Activated naive CD8-positive, alpha-beta T cell treated with anti-CD3 and anti-CD28 coated beads, Interleukin-2, amount 10 ng/mL, durations not matched to agents 7 days and 5 days (primary cell): ENCODE data around the gene KCNK16. TPM values are rescaled to one million over a fixed set of nuclear protein-coding genes. Genes with fewer than 3 reads are reported as not detected.
"Not testable (repeated sequence)": the region's sequence is repeated elsewhere in the genome, so short reads cannot be mapped to it uniquely, and the experiment has no call there.

Experiments
- ATAC-seq: fragments of 150-1000 bp; cut with Tn5 transposase; one replicate; pipeline ENCODE4 v1.10.0; 2021; ENCODE audit warnings: low read depth, moderate library complexity
- POLR2A ChIA-PET: fragments of 350-600 bp; sonication (Branson Sonifier 250); formaldehyde crosslinking; loops from one replicate; lab custom pipeline; 2021; ENCODE audit warnings: antibody characterized with exemption; lab: Charles Lee
- DNase-seq: peaks from one replicate; pipeline ENCODE4 v3.0.0; 2021
- H3K27ac Mint-ChIP-seq: one replicate; pipeline ENCODE4 v1.8.0; 2022; ENCODE audit warnings: mild to moderate bottlenecking, mixed read lengths
- H3K27me3 Mint-ChIP-seq: one replicate; pipeline ENCODE4 v1.8.0; 2022; ENCODE audit warnings: mild to moderate bottlenecking, moderate library complexity, mixed read lengths
- H3K36me3 Mint-ChIP-seq: one replicate; pipeline ENCODE4 v1.8.0; 2021; ENCODE audit warnings: mild to moderate bottlenecking, mixed read lengths
- H3K4me1 Mint-ChIP-seq: one replicate; pipeline ENCODE4 v1.8.0; 2021; ENCODE audit warnings: mixed read lengths
- H3K4me3 Mint-ChIP-seq: one replicate; pipeline ENCODE4 v1.8.0; 2022; ENCODE audit warnings: mild to moderate bottlenecking, moderate library complexity, mixed read lengths
- H3K9me3 Mint-ChIP-seq: one replicate; pipeline ENCODE4 v1.8.0; 2021; ENCODE audit warnings: mixed read lengths
- total RNA-seq, 2 experiments: library from RNA; stranded (reverse); gene quantifications; one replicate each; pipeline ENCODE4 v1.2.3, GENCODE V29; 2021

The KCNK16 gene
- total RNA-seq, 2 experiments from 2014 or later = not detected

- H3K4me3 Mint-ChIP-seq = no peak overlapping the region
- no peak for ATAC-seq
- no peaks in the 10 kb centered on the region for H3K4me1 Mint-ChIP-seq
- H3K36me3 Mint-ChIP-seq = no peaks in the 10 kb centered on the region
- H3K27me3 Mint-ChIP-seq = peaks cover 12% of the 10 kb centered on the region
- H3K27ac Mint-ChIP-seq = no peak overlapping the region
- POLR2A ChIA-PET = no interaction called here
- H3K9me3 Mint-ChIP-seq = no peaks in the 10 kb centered on the region
- DNase-seq = no peak
Observed at GRCh38 chr6:39295611-39296011, 26.9 kb downstream of the KCNK16 start.

GRCh38 chr6:39294899-39295298 lies 27.6 kb downstream of the KCNK16 start:
- H3K27me3 Mint-ChIP-seq = peaks cover 12% of the 10 kb centered on the region

GRCh38 chr6:39294133-39294532 lies 28.4 kb downstream of the KCNK16 start:
- H3K4me3 Mint-ChIP-seq = no peak overlapping the region
- H3K9me3 Mint-ChIP-seq = no peaks in the 10 kb centered on the region
- ATAC-seq = no peak
- POLR2A ChIA-PET = no interaction called here
- H3K4me1 Mint-ChIP-seq = peaks cover 6% of the 10 kb centered on the region
- no peaks in the 10 kb centered on the region for H3K36me3 Mint-ChIP-seq
- peaks cover 12% of the 10 kb centered on the region for H3K27me3 Mint-ChIP-seq
- DNase-seq = no peak
- H3K27ac Mint-ChIP-seq = no peak overlapping the region

More at GRCh38 chr6:39294899-39295298, 27.6 kb downstream of the KCNK16 start:
- DNase-seq (no peak), ATAC-seq (no peak)
- Mint-ChIP-seq H3K27ac (no peak overlapping the region), H3K9me3 (no peaks in the 10 kb centered on the region), H3K4me3 (no peak overlapping the region), H3K36me3 (no peaks in the 10 kb centered on the region), H3K4me1 (no peaks in the 10 kb centered on the region)
- POLR2A ChIA-PET = interaction anchor here (0.6 kb wide), 1 partner anchor 11 kb away, joined by 4 read pairs; no protein-coding TSS in a partner anchor

DNA sequence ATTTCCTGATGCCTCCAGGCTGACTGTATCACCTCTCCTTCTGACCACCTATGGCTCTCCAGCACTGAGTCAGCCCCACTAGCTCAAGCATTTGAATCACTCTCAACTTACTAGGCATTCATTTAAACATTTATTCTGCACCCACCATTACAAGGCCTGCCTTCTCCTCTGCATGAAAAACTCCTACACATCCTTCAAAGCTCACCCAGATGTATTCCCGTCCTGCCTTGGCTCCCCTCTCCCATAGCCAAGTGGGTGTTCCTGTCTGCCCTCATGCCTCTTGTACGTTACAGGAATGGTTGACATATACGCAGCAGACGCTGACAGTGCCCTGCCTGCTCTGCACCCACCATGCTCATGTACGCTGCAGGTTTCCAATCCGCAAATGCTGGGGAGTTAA lies 29.9 kb downstream of the KCNK16 start:
- Mint-ChIP-seq H3K4me3 (no peak overlapping the region), H3K27me3 (peaks cover 12% of the 10 kb centered on the region), H3K9me3 (no peaks in the 10 kb centered on the region), H3K27ac (no peak overlapping the region), H3K36me3 (no peaks in the 10 kb centered on the region), H3K4me1 (peaks cover 8% of the 10 kb centered on the region)
- no peak for DNase-seq
- ATAC-seq = no peak
- POLR2A ChIA-PET = no interaction called here

DNA sequence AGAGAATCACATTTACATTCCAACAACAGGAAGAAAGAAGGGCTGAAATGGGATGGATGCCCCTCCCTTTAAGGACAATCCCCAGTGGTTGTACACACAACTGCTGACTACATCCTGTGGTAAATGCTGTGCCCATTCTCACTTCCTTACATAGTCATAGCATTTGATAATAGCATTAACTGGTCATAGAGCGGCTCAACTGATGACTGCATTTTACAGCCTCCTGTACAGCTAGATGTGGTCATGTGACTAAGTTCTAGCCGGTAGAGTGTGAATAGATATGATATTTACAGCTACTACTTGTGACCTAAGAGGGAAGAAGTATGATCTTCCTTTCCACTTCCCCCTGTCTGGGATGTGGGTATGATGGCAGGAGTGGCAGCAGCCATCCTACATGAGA lies 33.0 kb downstream of the KCNK16 start:
- POLR2A ChIA-PET = no interaction called here
- ATAC-seq = peak; percentile 36
- Mint-ChIP-seq H3K27ac (no peak overlapping the region), H3K4me3 (no peak overlapping the region), H3K36me3 (no peaks in the 10 kb centered on the region), H3K27me3 (peaks cover 17% of the 10 kb centered on the region), H3K4me1 (peaks cover 8% of the 10 kb centered on the region), H3K9me3 (no peaks in the 10 kb centered on the region)
- DNase-seq = no peak

DNA sequence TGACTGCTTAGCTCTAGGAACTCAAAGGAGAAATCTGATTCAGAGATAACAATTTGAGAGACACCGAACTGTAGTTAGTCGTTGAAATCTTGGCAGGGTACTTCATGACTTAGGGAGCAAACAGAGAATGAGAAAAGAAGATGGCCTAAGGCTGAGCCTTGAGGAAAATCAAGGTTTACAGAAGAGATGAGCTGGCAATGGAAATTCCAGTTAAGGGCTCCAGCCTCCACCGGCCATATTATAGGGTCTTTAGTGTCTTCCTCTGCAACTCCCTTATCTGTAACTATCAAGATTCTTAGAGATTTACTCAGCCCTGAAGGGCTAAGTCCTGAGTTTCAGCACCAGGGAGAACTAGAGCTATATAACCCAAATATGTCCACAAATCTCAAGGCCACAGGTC lies 34.9 kb downstream of the KCNK16 start:
- DNase-seq (no peak), ATAC-seq (no peak)
- peaks cover 15% of the 10 kb centered on the region for H3K27me3 Mint-ChIP-seq
- POLR2A ChIA-PET = no interaction called here
- no peaks in the 10 kb centered on the region for H3K9me3 Mint-ChIP-seq
- H3K36me3 Mint-ChIP-seq = no peaks in the 10 kb centered on the region
- no peak overlapping the region for H3K4me3 Mint-ChIP-seq
- H3K27ac Mint-ChIP-seq = no peak overlapping the region
- peaks cover 8% of the 10 kb centered on the region for H3K4me1 Mint-ChIP-seq

GRCh38 chr6:39286596-39286995 lies 35.9 kb downstream of the KCNK16 start:
- ATAC-seq, DNase-seq, POLR2A ChIA-PET, H3K9me3 Mint-ChIP-seq, H3K4me3 Mint-ChIP-seq, H3K4me1 Mint-ChIP-seq, H3K27ac Mint-ChIP-seq, H3K36me3 Mint-ChIP-seq: not testable (repeated sequence)
- peaks cover 12% of the 10 kb centered on the region for H3K27me3 Mint-ChIP-seq

- ATAC-seq (no peak), DNase-seq (no peak)
- Mint-ChIP-seq H3K4me1 (no peaks in the 10 kb centered on the region), H3K4me3 (no peak overlapping the region), H3K36me3 (no peaks in the 10 kb centered on the region), H3K27me3 (peaks cover 9% of the 10 kb centered on the region), H3K9me3 (no peaks in the 10 kb centered on the region), H3K27ac (no peak overlapping the region)
- POLR2A ChIA-PET = no interaction called here
Observed at GRCh38 chr6:39282774-39283173, 39.7 kb downstream of the KCNK16 start.

DNA sequence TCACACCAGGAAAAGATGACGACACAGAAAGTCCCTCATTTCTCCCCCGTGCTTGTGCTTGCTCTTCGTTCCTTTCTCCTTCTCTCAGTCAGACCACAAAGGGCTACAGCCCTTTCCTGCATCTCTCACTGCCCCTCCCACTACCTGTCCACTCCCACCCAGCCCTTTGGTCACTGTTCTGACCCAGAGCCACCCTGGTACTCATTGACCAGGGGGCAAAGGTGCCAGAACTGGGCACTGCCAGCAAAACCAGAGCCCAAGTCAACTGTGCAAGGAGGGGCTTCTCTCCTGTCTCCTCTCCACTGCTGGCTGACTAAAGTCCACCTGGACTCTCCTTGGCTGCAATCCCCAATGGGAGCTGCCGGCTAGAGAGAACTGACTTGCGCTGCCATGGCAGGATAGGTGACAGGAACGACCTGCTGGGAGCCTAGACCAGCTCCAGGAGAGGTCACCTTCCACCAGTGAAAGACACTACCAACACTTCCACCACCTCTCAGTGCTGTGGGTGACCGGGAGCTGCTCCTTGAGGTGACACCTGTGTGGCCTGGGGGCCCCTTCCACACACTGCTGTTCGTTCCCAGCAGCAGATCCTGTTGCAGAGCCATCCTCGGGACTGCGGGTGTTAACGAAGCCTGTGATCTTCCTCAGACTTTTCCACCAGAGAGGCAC lies 41.1 kb downstream of the KCNK16 start:
- POLR2A ChIA-PET = no interaction called here
- no peaks in the 10 kb centered on the region for H3K36me3 Mint-ChIP-seq
- no peak overlapping the region for H3K27ac Mint-ChIP-seq
- peaks cover 18% of the 10 kb centered on the region for H3K27me3 Mint-ChIP-seq
- no peak overlapping the region for H3K4me3 Mint-ChIP-seq
- H3K4me1 Mint-ChIP-seq = no peaks in the 10 kb centered on the region
- no peak for ATAC-seq
- no peak for DNase-seq
- no peaks in the 10 kb centered on the region for H3K9me3 Mint-ChIP-seq

DNA sequence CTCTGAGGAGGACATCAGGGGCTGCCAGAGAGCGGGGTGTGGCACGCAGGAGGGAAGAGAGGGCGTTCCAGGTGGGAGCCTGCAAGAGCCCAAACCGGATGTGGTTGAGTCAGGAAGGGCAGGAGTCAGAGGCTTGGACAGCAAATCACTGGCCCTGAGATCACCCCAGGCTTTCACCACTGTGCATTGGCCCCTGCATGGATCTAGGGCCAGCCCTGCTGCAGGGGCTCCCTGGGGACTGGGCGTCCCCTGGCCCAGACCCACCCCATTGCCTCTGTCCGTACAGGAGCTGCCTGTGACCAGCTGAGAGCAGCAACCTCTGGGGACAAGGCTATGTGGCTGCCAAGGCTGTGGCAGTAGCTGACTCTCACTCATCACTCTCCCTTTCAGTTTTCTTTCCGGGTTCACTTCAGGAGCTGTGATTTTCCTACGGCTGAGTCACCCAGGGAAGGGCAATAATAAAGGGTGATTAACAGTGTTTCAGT lies 42.2 kb downstream of the KCNK16 start:
- H3K4me1 Mint-ChIP-seq = no peaks in the 10 kb centered on the region
- H3K27me3 Mint-ChIP-seq = peaks cover 18% of the 10 kb centered on the region
- POLR2A ChIA-PET = no interaction called here
- no peaks in the 10 kb centered on the region for H3K36me3 Mint-ChIP-seq
- H3K9me3 Mint-ChIP-seq = no peaks in the 10 kb centered on the region
- H3K27ac Mint-ChIP-seq = no peak overlapping the region
- H3K4me3 Mint-ChIP-seq = no peak overlapping the region
- no peak for DNase-seq
- ATAC-seq = no peak

DNA sequence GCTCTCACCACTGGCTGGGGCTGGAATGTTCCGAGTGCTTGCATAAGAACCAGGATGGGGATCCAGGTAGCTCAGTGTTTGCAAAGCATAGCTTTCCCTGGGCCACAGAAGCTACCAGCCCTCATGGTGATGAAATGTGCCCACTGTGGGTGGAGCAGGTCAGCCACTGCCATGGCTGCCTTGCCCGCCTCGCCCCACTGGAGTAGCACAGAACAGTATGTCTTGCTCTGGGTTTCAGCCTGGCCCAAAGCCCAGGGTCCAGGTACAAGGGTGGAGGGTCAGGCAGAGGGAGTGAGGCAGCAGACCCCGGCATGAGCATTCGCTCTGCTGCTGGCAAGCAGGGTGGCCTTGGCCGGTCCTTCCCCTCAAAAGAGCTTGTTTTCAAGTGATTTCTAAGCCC lies 43.0 kb downstream of the KCNK16 start:
- Mint-ChIP-seq H3K4me1 (no peaks in the 10 kb centered on the region), H3K4me3 (no peak overlapping the region), H3K27ac (no peak overlapping the region), H3K36me3 (no peaks in the 10 kb centered on the region), H3K9me3 (no peaks in the 10 kb centered on the region), H3K27me3 (peaks cover 13% of the 10 kb centered on the region)
- DNase-seq = no peak
- POLR2A ChIA-PET = no interaction called here
- ATAC-seq = no peak

DNA sequence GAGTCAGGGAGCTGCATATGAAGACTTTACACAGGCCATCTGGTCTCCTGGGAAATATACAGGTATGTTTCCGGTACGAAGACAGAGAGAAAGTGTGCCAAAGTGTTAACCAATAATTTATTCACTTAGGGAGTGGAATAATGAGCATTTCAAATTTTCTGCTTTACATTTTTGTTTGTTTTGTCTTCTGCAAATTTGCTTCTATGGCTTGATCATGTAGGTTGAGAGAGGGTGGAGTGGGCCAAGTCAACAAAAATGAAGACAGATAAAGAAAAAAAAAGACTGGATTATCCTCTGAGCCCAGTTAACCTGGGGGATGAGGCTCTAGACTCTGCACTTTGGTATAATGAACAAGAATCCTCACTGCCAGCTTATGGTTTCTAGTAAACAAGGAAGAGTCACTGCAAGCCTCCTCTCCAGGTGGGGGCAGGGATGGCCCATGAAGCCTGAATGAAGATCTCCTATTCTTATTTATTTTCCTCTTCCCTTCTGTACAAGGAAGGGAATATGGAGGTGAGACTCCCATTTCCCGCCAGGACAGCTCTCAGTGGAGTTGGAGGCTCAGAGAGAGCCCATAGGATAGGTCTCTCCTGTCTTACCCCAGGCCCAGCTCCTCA lies 46.0 kb downstream of the KCNK16 start:
- no peak for ATAC-seq
- Mint-ChIP-seq H3K27me3 (peaks cover 11% of the 10 kb centered on the region), H3K36me3 (no peaks in the 10 kb centered on the region), H3K4me3 (no peak overlapping the region), H3K9me3 (no peaks in the 10 kb centered on the region), H3K27ac (no peak overlapping the region), H3K4me1 (no peaks in the 10 kb centered on the region)
- DNase-seq = no peak
- POLR2A ChIA-PET = no interaction called here

- Mint-ChIP-seq H3K27ac (no peak overlapping the region), H3K4me3 (no peak overlapping the region), H3K27me3 (peaks cover 12% of the 10 kb centered on the region), H3K4me1 (no peaks in the 10 kb centered on the region), H3K9me3 (no peaks in the 10 kb centered on the region), H3K36me3 (no peaks in the 10 kb centered on the region)
- DNase-seq (no peak), ATAC-seq (no peak)
- POLR2A ChIA-PET = no interaction called here
Observed at GRCh38 chr6:39274903-39275302, 47.6 kb downstream of the KCNK16 start.

DNA sequence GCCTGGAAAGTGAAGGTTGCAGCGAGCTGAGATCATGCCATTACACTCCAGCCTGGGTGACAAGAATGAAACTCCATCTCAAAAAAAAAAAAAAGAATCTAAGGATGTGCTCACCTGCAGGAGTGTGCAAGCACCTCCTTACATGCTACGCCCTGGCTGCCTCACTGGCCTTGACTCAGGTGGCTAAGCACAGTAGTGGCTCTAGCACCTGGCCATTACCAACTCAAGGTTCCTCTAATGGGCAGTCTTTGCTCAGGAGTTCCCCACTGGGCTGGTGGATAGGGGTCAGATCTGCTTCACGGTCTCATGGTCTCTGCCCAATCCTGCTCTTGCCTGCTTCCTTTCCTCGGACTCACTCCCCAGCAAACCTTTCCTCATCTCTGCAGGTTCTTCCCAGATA lies 48.0 kb downstream of the KCNK16 start:
- no peak for DNase-seq
- POLR2A ChIA-PET = interaction anchor here (0.6 kb wide), 1 partner anchor 1593 kb away, joined by 3 read pairs; no protein-coding TSS in a partner anchor

More for the DNA sequence above, 48.0 kb downstream of the KCNK16 start:
- no peak overlapping the region for H3K27ac Mint-ChIP-seq
- no peak for ATAC-seq
- H3K9me3 Mint-ChIP-seq = no peaks in the 10 kb centered on the region
- H3K36me3 Mint-ChIP-seq = no peaks in the 10 kb centered on the region
- H3K27me3 Mint-ChIP-seq = peaks cover 12% of the 10 kb centered on the region
- H3K4me3 Mint-ChIP-seq = no peak overlapping the region
- no peaks in the 10 kb centered on the region for H3K4me1 Mint-ChIP-seq
